C1 segment of cervical spinal cord (tissue), 14 donors: ENCODE results near the gene SETD1A.

Experiments
- DNase-seq, 14 donors: peaks; one replicate each; lab custom pipeline; 2025; lab: John Stamatoyannopoulos, UW

SETD1A gene

GRCh38 chr16:30953511-30954124, 3.9 kb upstream of the SETD1A start:
- peak in 12 of 14 donors; percentile 7 to 63 (median 29) for DNase-seq

GRCh38 chr16:30954993-30955392, 2.6 kb upstream of the SETD1A start:
- no peak for DNase-seq

DNA sequence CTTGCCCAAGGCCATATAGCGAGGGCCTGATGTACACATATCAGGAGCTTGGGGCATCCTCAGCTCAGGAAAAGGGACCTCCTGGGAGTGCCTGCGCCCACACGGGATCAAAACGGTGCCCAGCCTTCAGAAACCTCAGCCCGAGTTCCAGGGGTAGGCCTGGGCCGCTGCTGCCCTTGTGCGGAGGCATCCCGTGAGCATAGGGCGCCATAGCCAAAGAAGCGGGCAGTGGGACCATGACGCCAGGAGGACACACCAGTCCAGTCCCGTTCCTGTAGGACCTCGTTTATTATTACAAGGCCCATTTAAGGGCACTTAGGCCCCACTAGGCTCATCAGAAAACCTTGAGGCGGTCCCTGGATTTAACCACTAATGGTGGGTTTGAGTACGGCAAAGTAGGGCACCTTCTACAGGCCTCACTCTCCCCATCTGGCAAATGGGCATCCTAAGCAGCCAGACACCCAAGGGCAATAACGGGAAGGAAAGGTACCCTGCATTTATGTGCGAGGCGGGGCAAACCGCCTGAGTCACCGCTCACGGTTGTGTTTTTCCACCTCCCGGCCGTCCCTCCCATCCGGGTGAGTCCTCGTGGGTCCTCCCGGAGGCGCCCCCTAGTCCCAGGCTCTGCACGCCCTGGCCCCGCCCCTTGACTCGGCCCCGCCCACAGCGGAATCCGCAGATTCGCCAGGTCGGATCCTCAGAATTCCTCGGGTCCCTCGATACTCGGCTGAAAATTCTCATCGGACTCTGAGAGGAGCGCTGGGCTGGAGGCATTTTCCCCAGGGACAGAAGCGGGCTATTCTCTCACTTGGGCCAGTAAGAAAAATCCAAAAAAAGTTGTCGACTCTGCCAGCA, 726 bp upstream of the SETD1A start:
- peak in 13 of 14 donors; percentile 23 to 87 (median 79) for DNase-seq

DNA sequence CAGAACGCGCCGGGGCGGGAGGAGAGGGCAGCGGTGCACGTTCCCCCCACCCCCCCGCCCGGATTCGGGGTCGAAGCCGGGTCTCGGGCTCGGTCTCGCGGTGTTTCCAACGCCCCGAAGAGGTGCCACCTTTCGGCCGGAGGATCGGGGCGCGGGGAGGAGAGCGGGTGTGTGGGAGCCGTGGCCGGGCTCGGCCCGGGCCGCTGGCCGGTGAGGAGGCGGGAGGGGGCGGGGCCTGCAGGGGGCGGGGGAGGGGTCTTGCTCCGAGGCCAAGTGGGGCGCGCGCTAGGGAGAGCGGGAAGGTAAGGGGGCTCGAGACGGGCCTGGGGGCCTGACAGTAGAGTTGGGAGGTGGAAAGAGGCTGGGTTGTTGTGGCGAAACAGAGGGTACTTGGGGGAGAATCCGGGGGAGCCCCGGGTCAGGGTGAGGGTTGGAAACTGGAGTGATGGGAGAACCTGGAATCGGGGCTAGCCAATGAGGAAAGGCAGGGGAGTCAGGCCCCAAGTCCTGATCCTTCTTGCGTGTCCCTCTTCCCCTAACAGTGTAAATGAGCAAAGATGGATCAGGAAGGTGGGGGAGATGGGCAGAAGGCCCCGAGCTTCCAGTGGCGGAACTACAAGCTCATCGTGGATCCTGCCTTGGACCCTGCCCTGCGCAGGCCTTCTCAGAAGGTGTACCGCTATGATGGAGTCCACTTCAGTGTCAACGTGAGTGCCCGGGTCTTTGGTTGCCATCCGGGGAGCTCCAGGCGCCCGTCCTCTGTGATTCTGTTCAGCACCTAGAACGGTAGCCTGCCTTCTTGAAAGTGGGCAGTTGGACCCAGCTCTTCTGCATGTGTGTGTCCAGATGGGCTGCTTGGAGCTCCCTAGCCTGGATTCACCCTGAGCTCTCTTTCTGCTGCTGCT, 873 bp downstream of the SETD1A start:
- DNase-seq: peak in 7 of 14 donors; percentile 32 to 85 (median 63)

- no peak for DNase-seq
Observed at GRCh38 chr16:30961384-30961783, 3.8 kb downstream of the SETD1A start.

- no peak for DNase-seq
Observed at GRCh38 chr16:30963925-30964511, 6.5 kb downstream of the SETD1A start.

- DNase-seq: no peak
Observed at GRCh38 chr16:30964574-30965226, 7.1 kb downstream of the SETD1A start.

GRCh38 chr16:30965436-30965835, 7.9 kb downstream of the SETD1A start:
- no peak for DNase-seq

- no peak for DNase-seq
Observed at GRCh38 chr16:30966033-30966619, 8.6 kb downstream of the SETD1A start.

- DNase-seq: no peak
Observed at GRCh38 chr16:30967795-30968194, 10.2 kb downstream of the SETD1A start.

- no peak for DNase-seq
Observed at GRCh38 chr16:30969246-30969842, 11.8 kb downstream of the SETD1A start.

GRCh38 chr16:30971298-30971697, 13.7 kb downstream of the SETD1A start:
- no peak for DNase-seq

DNA sequence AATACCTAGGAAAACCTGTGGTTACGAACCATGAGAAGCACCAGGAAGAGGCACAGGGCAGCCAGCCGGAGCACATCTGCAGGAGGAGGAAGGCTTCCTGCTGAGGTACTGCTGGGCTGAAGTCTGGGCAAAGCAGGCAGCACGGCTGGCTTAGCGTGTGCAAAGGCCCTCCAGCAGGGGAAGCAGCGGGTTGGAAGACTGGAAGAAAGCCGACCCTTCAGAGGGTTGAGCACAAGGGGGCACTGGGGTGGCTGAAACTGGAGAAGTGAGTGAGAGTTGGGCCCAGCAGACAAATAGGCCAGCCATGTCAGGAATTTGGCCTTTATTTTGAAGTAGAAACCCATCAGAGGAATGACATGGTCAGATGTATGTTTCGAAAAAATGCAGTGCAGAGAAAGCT, 15.3 kb downstream of the SETD1A start:
- DNase-seq: no peak

GRCh38 chr16:30974348-30974747, 16.8 kb downstream of the SETD1A start:
- DNase-seq: no peak

DNA sequence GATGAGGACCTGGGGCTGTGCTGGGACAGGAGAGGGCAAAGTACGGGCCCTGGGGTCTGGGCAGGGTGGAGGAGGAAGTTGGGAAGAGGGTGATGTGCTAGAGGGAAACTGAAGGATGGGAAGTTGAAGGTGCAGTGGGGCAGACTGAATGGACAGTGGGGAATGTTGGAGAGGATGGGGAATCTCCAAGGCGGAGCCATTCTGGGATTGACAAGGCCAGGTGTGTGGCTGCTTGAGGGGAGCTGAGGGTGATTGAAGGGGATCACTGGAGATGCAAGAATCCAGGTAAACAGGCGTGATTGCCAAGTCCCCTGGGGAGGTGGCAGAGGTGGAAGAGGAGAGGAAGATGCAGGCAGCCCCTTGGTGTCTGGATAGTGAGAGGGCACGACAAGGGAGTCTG, 18.9 kb downstream of the SETD1A start:
- DNase-seq: no peak

DNA sequence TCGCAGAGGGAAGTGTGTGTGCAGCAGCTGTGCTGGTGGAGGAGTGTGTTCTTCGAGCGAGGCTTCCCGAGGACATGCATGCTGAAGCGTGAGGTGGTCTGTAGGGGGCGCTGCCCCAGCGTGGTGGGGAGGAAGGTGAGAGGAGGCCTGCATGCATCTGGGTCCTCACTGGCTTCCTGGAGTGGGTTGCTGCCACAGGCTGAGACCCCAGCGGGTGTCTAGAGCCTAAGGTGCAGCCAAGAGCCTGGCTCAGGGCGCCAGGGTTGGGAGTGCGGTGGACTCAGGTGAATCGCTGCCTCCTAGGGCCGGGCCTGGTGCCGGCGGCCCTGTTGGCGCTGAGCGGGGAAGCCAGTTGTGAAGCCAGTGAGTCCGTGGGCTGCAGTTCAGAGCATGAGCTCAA, 19.9 kb downstream of the SETD1A start:
- no peak for DNase-seq

DNA sequence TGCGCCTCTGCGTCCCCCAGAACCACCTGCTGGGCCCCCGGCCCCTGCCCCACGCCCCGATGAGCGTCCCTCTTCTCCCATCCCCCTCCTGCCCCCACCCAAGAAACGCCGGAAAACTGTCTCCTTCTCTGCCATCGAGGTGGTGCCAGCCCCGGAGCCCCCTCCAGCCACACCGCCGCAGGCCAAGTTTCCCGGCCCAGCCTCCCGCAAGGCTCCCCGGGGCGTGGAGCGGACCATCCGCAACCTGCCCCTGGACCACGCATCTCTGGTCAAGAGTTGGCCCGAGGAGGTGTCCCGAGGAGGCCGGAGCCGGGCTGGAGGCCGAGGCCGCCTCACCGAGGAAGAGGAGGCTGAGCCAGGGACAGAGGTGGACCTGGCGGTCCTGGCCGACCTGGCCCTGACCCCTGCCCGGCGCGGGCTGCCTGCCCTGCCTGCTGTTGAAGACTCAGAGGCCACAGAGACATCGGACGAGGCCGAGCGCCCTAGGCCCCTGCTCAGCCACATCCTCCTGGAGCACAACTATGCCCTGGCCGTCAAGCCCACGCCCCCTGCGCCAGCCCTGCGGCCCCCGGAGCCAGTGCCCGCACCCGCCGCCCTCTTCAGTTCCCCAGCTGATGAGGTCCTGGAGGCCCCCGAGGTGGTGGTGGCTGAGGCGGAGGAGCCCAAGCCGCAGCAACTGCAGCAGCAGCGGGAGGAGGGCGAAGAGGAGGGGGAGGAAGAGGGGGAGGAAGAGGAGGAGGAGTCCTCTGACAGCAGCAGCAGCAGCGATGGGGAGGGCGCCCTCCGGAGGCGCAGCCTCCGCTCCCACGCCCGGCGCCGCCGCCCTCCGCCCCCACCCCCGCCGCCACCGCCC, 21.8 kb downstream of the SETD1A start:
- no peak for DNase-seq

- DNase-seq: no peak
Observed at GRCh38 chr16:30980023-30980371, 22.4 kb downstream of the SETD1A start.

GRCh38 chr16:30980434-30980833, 22.9 kb downstream of the SETD1A start:
- no peak for DNase-seq

DNA sequence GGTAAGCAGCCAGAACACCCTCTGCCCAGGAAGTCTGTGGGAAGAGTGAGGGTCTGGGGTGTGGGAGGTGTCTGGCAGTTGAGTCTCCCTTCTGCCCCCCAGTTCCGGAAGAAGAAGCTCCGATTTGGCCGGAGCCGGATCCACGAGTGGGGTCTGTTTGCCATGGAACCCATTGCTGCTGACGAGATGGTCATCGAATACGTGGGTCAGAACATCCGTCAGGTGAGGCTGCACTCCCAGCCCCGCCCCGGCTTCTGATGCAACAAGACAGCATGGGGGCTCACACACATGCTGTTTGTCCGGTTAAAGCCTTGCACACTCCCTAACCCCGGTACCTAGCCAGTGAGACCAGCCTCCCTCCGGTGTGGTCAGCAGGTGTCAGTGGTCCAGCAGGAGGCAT, 23.4 kb downstream of the SETD1A start:
- DNase-seq: no peak
